Endothelial cell of umbilical vein (primary cell): ENCODE measurements around the gene TGFBR2.

ENCODE experiments used
- CTCF ChIP-seq, 2 donors: IDR thresholded peaks; 1 replicate in 1 of 2; 2 replicates in 1 of 2; pipeline ENCODE4 v1.5.1; 2011; ENCODE audit warnings: low read length in 2 of 2, mild to moderate bottlenecking in 2 of 2, moderate library complexity in 2 of 2, control low read depth in 1 of 2, inconsistent platforms in 1 of 2, low read depth in 1 of 2; ENCODE audit not compliant: insufficient read depth in 1 of 2; ENCODE audit errors: extremely low read depth in 1 of 2
- EZH2 ChIP-seq: IDR thresholded peaks from 2 replicates; pipeline ENCODE4 v1.6.1; 2012; ENCODE audit warnings: borderline replicate concordance, low read depth, mild to moderate bottlenecking, moderate library complexity, low read length, inconsistent platforms; ENCODE audit not compliant: severe bottlenecking
- GATA2 ChIP-seq: IDR thresholded peaks from 2 replicates; pipeline ENCODE4 v1.7.0; 2011; ENCODE audit warnings: low read depth, mild to moderate bottlenecking, moderate library complexity, mixed read lengths, low read length; ENCODE audit not compliant: insufficient read length, insufficient read depth
- MYC ChIP-seq: IDR thresholded peaks from one replicate; pipeline ENCODE4 v1.6.1; 2011; ENCODE audit warnings: mild to moderate bottlenecking, low read depth, low read length
- POLR2A ChIP-seq: IDR thresholded peaks from 2 replicates; pipeline ENCODE4 v1.6.1; 2012; ENCODE audit warnings: low read depth, mild to moderate bottlenecking, control low read depth, low read length
- POLR2AphosphoS5 ChIP-seq: IDR thresholded peaks from 2 replicates; pipeline ENCODE4 v1.6.1; 2012; ENCODE audit warnings: low read depth, mild to moderate bottlenecking, control low read depth, low read length, moderate library complexity; ENCODE audit not compliant: insufficient read depth

DNA sequence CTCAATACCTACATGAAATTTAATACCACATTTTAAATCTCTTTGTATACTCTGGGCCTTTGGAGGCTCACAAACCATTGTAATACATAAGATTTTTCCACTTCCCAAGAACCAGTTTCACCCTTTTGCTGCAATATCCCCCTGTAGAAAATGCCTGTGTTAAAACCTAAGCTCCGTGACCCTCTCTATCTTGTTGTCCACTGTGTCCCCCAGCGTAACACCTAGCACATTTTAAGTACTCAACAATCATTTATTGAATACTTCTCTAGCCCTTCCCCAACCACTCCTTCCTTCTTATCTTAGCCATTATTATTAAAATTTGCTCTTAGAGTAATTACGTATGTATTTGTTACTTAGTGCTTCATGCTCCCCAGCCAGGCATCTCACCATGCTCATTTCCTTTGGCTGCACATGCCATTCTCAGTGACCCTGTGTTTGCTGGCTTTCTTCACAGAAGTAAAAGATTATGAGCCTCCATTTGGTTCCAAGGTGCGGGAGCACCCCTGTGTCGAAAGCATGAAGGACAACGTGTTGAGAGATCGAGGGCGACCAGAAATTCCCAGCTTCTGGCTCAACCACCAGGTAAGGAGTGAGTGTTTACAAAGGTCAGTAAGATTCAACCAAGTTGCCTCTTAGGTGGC, 81.6 kb downstream of the TGFBR2 start:
- TF ChIP-seq CTCF (IDR thresholded peaks at IDR 0.05; ENCODE audit: extremely low read depth in 1 of 2, insufficient read depth in 1 of 2, low read depth in 1 of 2, low read length in 2 of 2): no peak
- TF ChIP-seq POLR2A: no peak
- no peak for TF ChIP-seq GATA2
- no peak for TF ChIP-seq MYC
- no peak for TF ChIP-seq POLR2AphosphoS5
- TF ChIP-seq EZH2: no peak
